PC-9 (cell line): ENCODE data around the gene HIPK4. TPM values are rescaled to one million over a fixed set of nuclear protein-coding genes. Genes with fewer than 3 reads are reported as not detected.

Experiments
- BruUV-seq: library from RNA; stranded (reverse); fragments of 400-500 nt; replicated peaks from 2 replicates; lab custom pipeline; 2021; lab: Mats Ljungman, UMichigan
- CTCF ChIA-PET: fragments of 300-600 bp; sonication (Branson Sonifier 250); formaldehyde crosslinking; loops from one replicate; lab custom pipeline; 2022; ENCODE audit warnings: antibody characterized with exemption; lab: Charles Lee
- POLR2A ChIA-PET: fragments of 300-600 bp; sonication (Branson Sonifier 250); formaldehyde crosslinking; loops from one replicate; lab custom pipeline; 2022; ENCODE audit warnings: antibody characterized with exemption; ENCODE audit not compliant: unreplicated experiment; lab: Charles Lee
- DNase-seq, 2 experiments: peaks; one replicate each; pipeline versions ENCODE4 v3.0.0 to v3.0.0-alpha.2; 2015 to 2022; ENCODE audit warnings: mixed read lengths in 1 of 2
- H2AFZ ChIP-seq: fragments of 200-600 bp; sonication (generic); 2 replicates; pipeline ENCODE4 v1.8.1; 2017; ENCODE audit warnings: antibody characterized with exemption
- H3F3A ChIP-seq: fragments of 200-600 bp; sonication (generic); 2 replicates; pipeline ENCODE4 v1.8.1; 2017; ENCODE audit warnings: antibody characterized with exemption, mild to moderate bottlenecking, low read depth; ENCODE audit not compliant: insufficient read depth
- H3K27ac ChIP-seq: fragments of 200-600 bp; sonication (generic); 2 replicates; pipeline ENCODE4 v1.6.1; 2016; ENCODE audit warnings: mixed run types
- H3K27me3 ChIP-seq: fragments of 200-600 bp; sonication (generic); 2 replicates; pipeline ENCODE4 v1.6.1; 2016; ENCODE audit warnings: low read depth, mixed run types; ENCODE audit not compliant: insufficient read depth
- H3K36me3 ChIP-seq: fragments of 200-600 bp; sonication (generic); 2 replicates; pipeline ENCODE4 v1.6.1; 2016; ENCODE audit warnings: low read depth, mixed run types
- H3K4me1 ChIP-seq: fragments of 200-600 bp; sonication (generic); replicated peaks from 2 replicates; pipeline ENCODE4 v1.6.1; 2016; ENCODE audit warnings: mixed run types; ENCODE audit not compliant: insufficient read depth
- H3K4me2 ChIP-seq: fragments of 200-600 bp; sonication (generic); 2 replicates; pipeline ENCODE4 v1.6.1; 2017; ENCODE audit warnings: mixed run types
- H3K4me3 ChIP-seq: fragments of 200-600 bp; sonication (generic); 2 replicates; pipeline ENCODE4 v1.6.1; 2016; ENCODE audit warnings: mixed run types
- H3K79me2 ChIP-seq: fragments of 200-600 bp; sonication (generic); 2 replicates; pipeline ENCODE4 v1.6.1; 2017; ENCODE audit warnings: low read depth, mixed run types
- H3K9me2 ChIP-seq: fragments of 200-600 bp; sonication (generic); 2 replicates; pipeline ENCODE4 v1.8.1; 2017; ENCODE audit warnings: mild to moderate bottlenecking; ENCODE audit not compliant: insufficient read depth
- H3K9me3 ChIP-seq: fragments of 200-600 bp; sonication (generic); 2 replicates; pipeline ENCODE4 v1.8.1; 2016; ENCODE audit warnings: low read depth; ENCODE audit not compliant: insufficient read depth
- H4K20me1 ChIP-seq: fragments of 200-600 bp; sonication (generic); 2 replicates; pipeline ENCODE4 v1.8.1; 2017; ENCODE audit not compliant: insufficient read depth
- EZH2 ChIP-seq: fragments of 200-600 bp; sonication (generic); IDR thresholded peaks from 2 replicates; pipeline ENCODE4 v1.8.0; 2017; ENCODE audit warnings: antibody characterized with exemption, low read depth
- intact Hi-C: fragments of 100-400 bp; cut with micrococcal nuclease; formaldehyde crosslinking; loops from one replicate; pipeline ENCODE4 v1.10.0; 2022; ENCODE audit not compliant: unreplicated experiment
- microRNA-seq: library from miRNA; unstranded; fragments of <30 nt; microRNA quantifications from one replicate; pipeline ENCODE4 v1.2.0, GENCODE V29; 2021; ENCODE audit warnings: borderline number of aligned reads, borderline replicate concordance
- total RNA-seq: library from RNA; stranded (reverse); gene quantifications from 2 replicates; pipeline ENCODE4 v1.2.3, GENCODE V29; 2021
- TF ChIP-seq, protein P1 (sequence below): fragments of 200-600 bp; sonication (generic); conservative IDR thresholded peaks from 2 replicates; pipeline ENCODE4 v1.6.1; 2017; ENCODE audit warnings: mixed run types, antibody characterized with exemption, mild to moderate bottlenecking, moderate library complexity

The HIPK4 gene
- total RNA-seq, 1 experiment from 2014 or later = 0.37 TPM

DNA sequence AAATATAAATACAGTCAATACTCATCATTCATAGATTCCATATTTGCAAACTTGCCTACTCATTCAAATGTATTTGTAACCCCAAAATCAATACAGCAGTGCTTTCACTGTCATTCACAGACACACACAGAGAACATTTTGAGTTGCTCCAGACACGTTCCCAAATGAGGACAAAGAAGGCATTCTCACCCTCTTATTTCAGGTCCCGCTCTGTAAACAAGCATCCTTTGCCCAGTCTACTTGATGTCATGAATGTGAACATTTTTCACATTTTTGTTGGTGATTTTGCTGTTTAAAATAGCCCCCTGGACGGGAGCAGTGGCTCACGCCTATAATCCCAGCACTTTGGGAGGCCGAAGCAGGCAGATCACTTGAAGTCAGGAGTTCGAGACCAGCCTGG is 57.3 kb downstream of the HIPK4 start:
- BruUV-seq = no TSS peak
- no peak overlapping the region for H3K4me3 ChIP-seq
- H4K20me1 ChIP-seq = no peaks in the 10 kb centered on the region
- POLR2A ChIA-PET = interaction anchor here (0.6 kb wide), 1 partner anchor 48 kb away, joined by 4 read pairs; the partner anchor contains the start of gene AKT2
- CTCF ChIA-PET = no interaction called here
- H3K36me3 ChIP-seq = 0 out of 2 replicates have a peak, but pooled peaks cover 3% of the 10 kb centered on the region
- no peak overlapping the region for H3K4me2 ChIP-seq
- no peaks in the 10 kb centered on the region for H3K4me1 ChIP-seq
- no peaks in the 10 kb centered on the region for H3F3A ChIP-seq
- H2AFZ ChIP-seq = no peak overlapping the region
- no peaks in the 10 kb centered on the region for H3K9me3 ChIP-seq
- H3K27ac ChIP-seq = no peak overlapping the region
- no peaks in the 10 kb centered on the region for H3K79me2 ChIP-seq
- no peak for DNase-seq
- no peaks in the 10 kb centered on the region for H3K27me3 ChIP-seq
- TF ChIP-seq, protein P1, sequence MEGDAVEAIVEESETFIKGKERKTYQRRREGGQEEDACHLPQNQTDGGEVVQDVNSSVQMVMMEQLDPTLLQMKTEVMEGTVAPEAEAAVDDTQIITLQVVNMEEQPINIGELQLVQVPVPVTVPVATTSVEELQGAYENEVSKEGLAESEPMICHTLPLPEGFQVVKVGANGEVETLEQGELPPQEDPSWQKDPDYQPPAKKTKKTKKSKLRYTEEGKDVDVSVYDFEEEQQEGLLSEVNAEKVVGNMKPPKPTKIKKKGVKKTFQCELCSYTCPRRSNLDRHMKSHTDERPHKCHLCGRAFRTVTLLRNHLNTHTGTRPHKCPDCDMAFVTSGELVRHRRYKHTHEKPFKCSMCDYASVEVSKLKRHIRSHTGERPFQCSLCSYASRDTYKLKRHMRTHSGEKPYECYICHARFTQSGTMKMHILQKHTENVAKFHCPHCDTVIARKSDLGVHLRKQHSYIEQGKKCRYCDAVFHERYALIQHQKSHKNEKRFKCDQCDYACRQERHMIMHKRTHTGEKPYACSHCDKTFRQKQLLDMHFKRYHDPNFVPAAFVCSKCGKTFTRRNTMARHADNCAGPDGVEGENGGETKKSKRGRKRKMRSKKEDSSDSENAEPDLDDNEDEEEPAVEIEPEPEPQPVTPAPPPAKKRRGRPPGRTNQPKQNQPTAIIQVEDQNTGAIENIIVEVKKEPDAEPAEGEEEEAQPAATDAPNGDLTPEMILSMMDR = no peak
- no peak for TF ChIP-seq EZH2
- H3K9me2 ChIP-seq = no peaks in the 10 kb centered on the region
- intact Hi-C loops = no loop called here

DNA sequence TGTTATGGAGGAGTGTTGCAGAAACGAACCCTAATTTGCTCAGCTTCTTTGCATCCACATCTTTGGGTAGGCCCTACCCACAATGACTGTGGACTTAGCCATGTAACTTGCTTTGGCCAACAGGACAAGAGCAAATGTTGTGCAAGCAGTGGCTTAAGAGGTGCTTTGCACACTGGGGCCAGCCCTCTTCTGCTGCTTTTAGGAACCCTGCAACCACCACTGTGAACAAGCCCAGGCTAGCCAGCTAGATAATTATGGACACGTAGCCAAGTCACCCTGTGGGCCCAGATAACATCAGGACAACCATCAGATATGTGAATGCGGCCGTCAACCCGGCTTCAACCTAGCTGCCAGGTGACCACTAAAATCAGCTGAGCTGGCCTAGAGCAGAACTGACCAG is 58.9 kb downstream of the HIPK4 start:
- intact Hi-C loops = no loop called here
- no TSS peak for BruUV-seq
- Histone ChIP-seq H2AFZ (no peak overlapping the region), H3K4me1 (no peaks in the 10 kb centered on the region), H3K27me3 (no peaks in the 10 kb centered on the region), H3K27ac (no peak overlapping the region), H3K79me2 (no peaks in the 10 kb centered on the region), H3K9me2 (no peaks in the 10 kb centered on the region), H4K20me1 (no peaks in the 10 kb centered on the region), H3K36me3 (0 out of 2 replicates have a peak, but pooled peaks cover 3% of the 10 kb centered on the region), H3F3A (no peaks in the 10 kb centered on the region), H3K4me3 (no peak overlapping the region), H3K4me2 (no peak overlapping the region), H3K9me3 (no peaks in the 10 kb centered on the region)
- DNase-seq = no peak
- TF ChIP-seq EZH2 = no peak
- TF ChIP-seq, protein P1 = no peak
- CTCF ChIA-PET = no interaction called here
- POLR2A ChIA-PET = interaction anchor here (0.9 kb wide), 1 partner anchor 53 kb away, joined by 7 read pairs; no protein-coding TSS in a partner anchor

Small RNA genes within 50 kb of the gene (microRNA-seq; reads per million reads assigned to microRNA genes)
- not detected for gene MIR6796

Other genes with a start within 250 kb of the HIPK4 start
- 26.9 and 29.5 TPM in 2 replicates for gene MAP3K10, start 198.8 kb downstream of the HIPK4 start, total RNA-seq
- 0.50 and 0.59 TPM in 2 replicates for gene TTC9B, start 171.8 kb downstream of the HIPK4 start, total RNA-seq
- 0.63 and 0.93 TPM in 2 replicates for gene CCNP, start 163.5 kb downstream of the HIPK4 start, total RNA-seq
- gene AKT2, start 104.8 kb downstream of the HIPK4 start, total RNA-seq = 144 and 149 TPM in 2 replicates
- 17.3 and 21.2 TPM in 2 replicates for gene C19orf47, start 41.8 kb downstream of the HIPK4 start, total RNA-seq
- gene PLD3, start 41.5 kb downstream of the HIPK4 start, total RNA-seq = 146 and 187 TPM in 2 replicates
- 6.6 and 9.2 TPM in 2 replicates for gene PRX, start 23.2 kb upstream of the HIPK4 start, total RNA-seq
- 7.8 and 8.5 TPM in 2 replicates for gene SERTAD1, start 35.8 kb upstream of the HIPK4 start, total RNA-seq
- gene SERTAD3, start 54.2 kb upstream of the HIPK4 start, total RNA-seq = 35.9 and 41.4 TPM in 2 replicates
- 204 and 239 TPM in 2 replicates for gene BLVRB, start 75.6 kb upstream of the HIPK4 start, total RNA-seq
- gene SPTBN4, start 76.8 kb upstream of the HIPK4 start, total RNA-seq = 0.48 and 0.85 TPM in 2 replicates
- 90.1 and 93.7 TPM in 2 replicates for gene SHKBP1, start 186.7 kb upstream of the HIPK4 start, total RNA-seq
- 163 and 203 TPM in 2 replicates for gene LTBP4, start 211.2 kb upstream of the HIPK4 start, total RNA-seq